HUES6 (cell line): ENCODE results near the gene PRPF38A.

ENCODE experiments used
- H3K27ac ChIP-seq: 2 replicates; pipeline ENCODE4 v1.7.0; 2013; ENCODE audit warnings: low read depth, mild to moderate bottlenecking, low read length, inconsistent platforms
- H3K27me3 ChIP-seq: 2 replicates; pipeline ENCODE4 v1.6.1; 2013; ENCODE audit warnings: low read length; ENCODE audit not compliant: control insufficient read depth, insufficient read depth
- H3K36me3 ChIP-seq: 2 replicates; pipeline ENCODE4 v1.6.1; 2013; ENCODE audit warnings: low read length; ENCODE audit not compliant: control insufficient read depth, insufficient read depth
- H3K4me1 ChIP-seq: 2 replicates; pipeline ENCODE4 v1.6.1; 2013; ENCODE audit warnings: low read length; ENCODE audit not compliant: control insufficient read depth, insufficient read depth
- H3K4me3 ChIP-seq: 2 replicates; pipeline ENCODE4 v1.5.1; 2013; ENCODE audit warnings: low read depth, low read length
- H3K9ac ChIP-seq: one replicate; pipeline ENCODE4 v1.6.1; 2013; ENCODE audit warnings: mild to moderate bottlenecking, low read length
- H3K9me3 ChIP-seq: 2 replicates; pipeline ENCODE4 v1.6.1; 2013; ENCODE audit warnings: low read depth, low read length; ENCODE audit not compliant: control insufficient read depth, insufficient read depth

Gene PRPF38A

GRCh38 chr1:52402860-52403240 is 1.6 kb upstream of the PRPF38A start:
- Histone ChIP-seq H3K4me3 (peak overlapping the region; percentile 84), H3K9me3 (no peaks in the 10 kb centered on the region), H3K4me1 (peaks cover 5% of the 10 kb centered on the region; the same call in 1 of the 2 replicates), H3K27ac (no peak overlapping the region), H3K27me3 (no peaks in the 10 kb centered on the region), H3K9ac (peak overlapping the region; percentile 93), H3K36me3 (peaks cover 53% of the 10 kb centered on the region)

DNA sequence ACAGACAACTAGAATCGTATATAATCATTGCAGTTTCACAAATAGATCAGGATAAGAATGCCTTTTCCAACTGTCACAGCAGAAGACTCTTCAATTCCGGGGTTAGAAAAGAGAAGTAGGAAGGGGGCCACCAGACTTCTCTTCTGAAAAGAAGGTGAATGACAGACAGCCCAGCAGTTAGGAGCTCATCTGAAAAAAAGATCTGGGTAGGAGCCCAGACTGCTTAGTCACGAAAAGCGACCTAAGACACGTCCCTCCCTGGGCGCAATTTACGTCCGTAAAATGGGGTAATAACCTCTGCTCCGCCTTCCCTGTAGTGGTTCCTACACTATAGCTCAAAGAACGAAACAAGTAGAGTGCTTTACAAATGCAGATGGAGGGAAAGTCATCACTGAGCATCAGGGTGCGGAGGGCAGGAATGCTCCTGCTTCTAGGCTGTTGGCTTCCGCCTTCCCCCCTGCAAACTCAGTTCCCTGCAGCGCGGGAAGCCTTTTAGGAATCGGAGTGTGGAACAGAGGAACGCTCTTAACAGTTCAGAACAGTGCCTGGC is 761 bp upstream of the PRPF38A start:
- no peaks in the 10 kb centered on the region for H3K9me3 ChIP-seq
- H3K27me3 ChIP-seq: no peaks in the 10 kb centered on the region
- H3K4me3 ChIP-seq: peak overlapping the region; percentile 84
- peak overlapping the region; percentile 93 for H3K9ac ChIP-seq
- H3K27ac ChIP-seq: peak overlapping the region; percentile 91
- H3K36me3 ChIP-seq: peaks cover 54% of the 10 kb centered on the region
- H3K4me1 ChIP-seq: peaks cover 5% of the 10 kb centered on the region; the same call in 1 of the 2 replicates

DNA sequence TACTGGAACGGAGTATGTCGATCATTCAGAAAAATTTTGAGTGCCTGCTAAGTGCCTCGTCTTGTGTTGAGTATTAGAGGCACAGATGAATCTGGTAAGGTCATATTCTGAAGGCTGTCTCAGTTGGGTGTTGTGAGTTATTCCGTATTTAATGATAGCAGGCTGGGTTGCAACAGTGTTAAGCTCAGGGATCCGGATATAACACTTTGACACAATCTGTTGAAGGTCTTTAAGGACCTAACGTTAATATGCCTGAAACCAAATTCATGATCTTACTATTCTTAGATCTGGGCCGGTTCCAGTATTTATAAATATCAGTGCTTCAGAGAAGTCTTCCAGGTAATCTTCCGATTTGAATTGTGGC is 555 bp downstream of the PRPF38A start:
- Histone ChIP-seq H3K36me3 (peaks cover 57% of the 10 kb centered on the region), H3K27me3 (no peaks in the 10 kb centered on the region), H3K9ac (peak overlapping the region; percentile 93), H3K4me3 (peak overlapping the region; percentile 84), H3K4me1 (peaks cover 5% of the 10 kb centered on the region; the same call in 1 of the 2 replicates), H3K27ac (peak overlapping the region; percentile 91), H3K9me3 (no peaks in the 10 kb centered on the region)

DNA sequence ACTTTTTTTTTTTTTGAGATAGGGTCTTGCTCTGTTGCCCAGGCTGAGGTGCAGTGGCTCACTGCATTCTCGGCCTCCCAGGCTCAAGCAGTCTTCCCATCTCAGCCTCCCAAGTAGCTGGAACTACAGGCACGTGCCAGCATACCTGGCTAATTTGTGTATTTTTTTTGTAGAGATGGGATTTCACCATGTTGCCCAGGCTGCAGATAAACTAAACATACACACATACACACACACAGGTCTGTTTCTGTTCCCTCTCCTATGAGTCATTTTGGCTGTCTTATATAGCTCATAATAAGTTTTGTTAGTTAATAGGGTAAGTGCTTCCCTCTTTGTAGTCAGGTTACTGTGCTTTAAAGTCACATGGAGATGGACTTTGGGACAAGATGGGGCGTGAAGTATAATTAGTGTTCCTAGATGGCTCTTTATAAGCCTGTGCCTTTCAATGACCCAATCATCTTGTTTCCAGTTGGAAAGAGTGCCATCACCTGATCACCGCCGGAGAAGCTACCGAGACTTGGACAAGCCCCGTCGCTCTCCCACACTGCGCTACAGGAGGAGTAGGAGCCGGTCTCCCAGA is 9.1 kb downstream of the PRPF38A start:
- H3K27ac ChIP-seq: no peak overlapping the region
- no peaks in the 10 kb centered on the region for H3K4me1 ChIP-seq
- no peak overlapping the region for H3K4me3 ChIP-seq
- no peaks in the 10 kb centered on the region for H3K9me3 ChIP-seq
- no peak overlapping the region for H3K9ac ChIP-seq
- H3K36me3 ChIP-seq: peaks cover 91% of the 10 kb centered on the region
- no peaks in the 10 kb centered on the region for H3K27me3 ChIP-seq

GRCh38 chr1:52414942-52415341 is 10.5 kb downstream of the PRPF38A start:
- Histone ChIP-seq H3K9ac (no peak overlapping the region), H3K4me1 (no peaks in the 10 kb centered on the region), H3K27ac (no peak overlapping the region), H3K4me3 (no peak overlapping the region), H3K36me3 (peaks cover 88% of the 10 kb centered on the region), H3K27me3 (no peaks in the 10 kb centered on the region), H3K9me3 (no peaks in the 10 kb centered on the region)

GRCh38 chr1:52416811-52417210 is 12.4 kb downstream of the PRPF38A start:
- Histone ChIP-seq H3K27me3 (no peaks in the 10 kb centered on the region), H3K27ac (no peak overlapping the region), H3K4me3 (no peak overlapping the region), H3K9me3 (no peaks in the 10 kb centered on the region), H3K4me1 (no peaks in the 10 kb centered on the region), H3K9ac (no peak overlapping the region), H3K36me3 (peaks cover 90% of the 10 kb centered on the region)

DNA sequence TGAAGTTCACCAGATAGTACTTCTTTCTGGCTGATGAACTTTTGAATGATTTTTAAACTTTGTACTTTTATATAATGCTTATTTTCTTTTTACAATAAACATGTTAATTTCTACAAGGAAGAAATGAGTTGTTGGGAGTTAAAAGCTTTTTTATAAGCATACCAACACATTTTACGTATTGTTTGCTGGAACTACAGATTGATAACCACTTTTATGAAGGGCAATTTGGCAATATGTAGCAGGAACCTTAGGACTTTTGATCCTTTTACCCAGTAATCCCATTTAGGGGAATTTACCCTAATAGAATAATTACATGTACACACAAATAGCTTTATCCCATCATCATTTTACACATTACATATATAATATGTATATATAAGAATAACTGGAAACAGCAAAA is 16.3 kb downstream of the PRPF38A start:
- no peak overlapping the region for H3K9ac ChIP-seq
- no peaks in the 10 kb centered on the region for H3K9me3 ChIP-seq
- H3K4me1 ChIP-seq: peaks cover 1% of the 10 kb centered on the region; the same call in 1 of the 2 replicates
- no peak overlapping the region for H3K4me3 ChIP-seq
- H3K27me3 ChIP-seq: no peaks in the 10 kb centered on the region
- no peak overlapping the region for H3K27ac ChIP-seq
- H3K36me3 ChIP-seq: peaks cover 87% of the 10 kb centered on the region

DNA sequence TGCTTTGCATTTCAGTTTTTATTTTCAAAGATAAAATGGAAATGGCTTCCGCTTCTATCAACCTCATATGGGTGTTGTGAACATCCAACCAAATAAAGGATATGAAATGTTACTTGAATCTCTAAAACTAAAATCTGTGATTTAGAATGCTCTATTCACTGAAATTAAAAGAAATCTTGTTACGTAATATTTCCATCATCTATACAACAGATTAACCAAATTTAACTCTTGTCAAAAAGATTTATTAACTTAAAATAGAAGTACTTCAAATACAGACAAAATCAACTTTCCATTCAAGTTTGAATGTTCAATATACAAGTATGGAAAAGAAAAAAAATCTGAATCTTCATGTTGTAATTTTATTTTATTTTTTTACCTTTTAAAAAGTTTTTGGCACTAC is 18.7 kb downstream of the PRPF38A start:
- Histone ChIP-seq H3K9ac (no peak overlapping the region), H3K9me3 (no peaks in the 10 kb centered on the region), H3K27ac (no peak overlapping the region), H3K27me3 (no peaks in the 10 kb centered on the region), H3K4me3 (no peak overlapping the region), H3K4me1 (peaks cover 10% of the 10 kb centered on the region; the same call in 1 of the 2 replicates), H3K36me3 (peaks cover 71% of the 10 kb centered on the region)

DNA sequence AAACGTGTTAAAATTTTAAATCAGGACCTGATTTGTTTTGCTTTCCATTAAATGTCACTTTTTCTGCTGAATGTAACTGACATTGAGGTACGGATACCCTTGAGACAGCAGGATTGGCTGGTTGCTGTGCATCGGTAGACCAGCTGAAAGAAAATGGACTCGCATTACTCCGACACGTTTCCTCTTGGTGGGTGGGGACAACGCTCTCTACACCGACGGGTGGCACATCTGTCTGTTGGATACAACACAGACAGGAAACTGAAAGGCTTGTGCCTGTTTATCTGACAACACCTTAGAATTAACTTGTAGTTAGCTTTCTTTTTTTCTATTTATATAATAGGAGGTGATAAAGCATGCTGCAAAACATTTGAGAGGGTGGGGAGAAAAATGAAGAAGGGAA is 19.4 kb downstream of the PRPF38A start:
- Histone ChIP-seq H3K9me3 (no peaks in the 10 kb centered on the region), H3K27ac (no peak overlapping the region), H3K9ac (no peak overlapping the region), H3K4me1 (peaks cover 10% of the 10 kb centered on the region; the same call in 1 of the 2 replicates), H3K4me3 (no peak overlapping the region), H3K36me3 (peaks cover 64% of the 10 kb centered on the region), H3K27me3 (no peaks in the 10 kb centered on the region)

DNA sequence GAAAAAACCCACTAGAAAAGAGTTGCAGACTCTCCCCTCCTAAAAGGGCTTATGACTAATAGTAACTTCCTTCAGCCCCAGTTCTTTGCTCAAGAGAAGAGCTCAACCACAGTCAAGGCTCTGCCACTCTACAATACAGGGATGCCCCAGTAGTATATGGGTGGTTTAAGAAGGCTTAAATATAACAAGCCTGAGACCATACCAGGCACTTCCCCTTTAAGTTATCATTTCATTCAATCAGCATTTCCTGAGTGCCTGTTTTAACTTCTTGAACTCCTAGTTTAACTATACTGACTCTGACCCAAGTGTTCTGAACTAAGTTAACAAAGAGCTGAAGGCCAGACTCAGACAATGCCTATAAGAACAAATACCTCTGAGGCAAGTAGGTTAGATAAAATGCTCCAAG is 19.8 kb downstream of the PRPF38A start:
- no peak overlapping the region for H3K4me3 ChIP-seq
- H3K9me3 ChIP-seq: no peaks in the 10 kb centered on the region
- peaks cover 62% of the 10 kb centered on the region for H3K36me3 ChIP-seq
- no peak overlapping the region for H3K9ac ChIP-seq
- H3K4me1 ChIP-seq: peaks cover 10% of the 10 kb centered on the region; the same call in 1 of the 2 replicates
- H3K27me3 ChIP-seq: no peaks in the 10 kb centered on the region
- no peak overlapping the region for H3K27ac ChIP-seq

DNA sequence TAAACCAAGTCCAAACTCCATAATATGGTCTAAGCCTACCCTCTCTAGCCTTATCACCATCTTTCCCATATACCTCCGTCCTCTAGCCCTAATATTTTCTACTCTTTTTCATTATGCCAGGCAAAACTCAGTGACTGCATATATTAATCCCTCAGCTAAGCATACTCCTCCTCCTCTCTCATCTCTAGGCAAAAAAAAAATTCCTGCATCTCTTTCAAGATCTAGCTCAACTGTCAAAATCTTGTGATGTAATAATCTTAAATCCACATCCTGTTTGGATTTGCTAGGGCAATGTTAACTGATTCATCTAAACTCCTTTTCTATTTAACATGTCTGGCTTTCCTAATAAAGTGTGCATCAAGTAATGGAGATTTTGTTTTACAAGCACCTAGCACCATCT is 20.4 kb downstream of the PRPF38A start:
- H3K27ac ChIP-seq: no peak overlapping the region
- H3K27me3 ChIP-seq: no peaks in the 10 kb centered on the region
- H3K36me3 ChIP-seq: peaks cover 61% of the 10 kb centered on the region
- no peaks in the 10 kb centered on the region for H3K9me3 ChIP-seq
- peaks cover 10% of the 10 kb centered on the region; the same call in 1 of the 2 replicates for H3K4me1 ChIP-seq
- H3K9ac ChIP-seq: no peak overlapping the region
- no peak overlapping the region for H3K4me3 ChIP-seq
